WTC11 (cell line): ENCODE results near the gene IL4R. TPM values are rescaled to one million over a fixed set of nuclear protein-coding genes. Genes with fewer than 3 reads are reported as not detected.

Source experiments
- ATAC-seq: fragments of 200-7000 bp; cut with Tn5 transposase; 2 replicates; pipeline ENCODE4 v1.10.0; 2021; ENCODE audit warnings: mild to moderate bottlenecking, moderate library complexity
- CTCF ChIA-PET: fragments of 300-600 bp; sonication (Branson Sonifier 250); formaldehyde crosslinking; loops from one replicate; lab custom pipeline; 2021; ENCODE audit warnings: antibody characterized with exemption; lab: Charles Lee
- POLR2A ChIA-PET: fragments of 350-600 bp; sonication (Branson Sonifier 250); formaldehyde crosslinking; loops from one replicate; lab custom pipeline; 2021; ENCODE audit warnings: antibody characterized with exemption; lab: Charles Lee
- DNase-seq: peaks from one replicate; pipeline ENCODE4 v3.0.0; 2021; ENCODE audit warnings: low spot score
- H3K27ac Mint-ChIP-seq: 2 replicates; pipeline ENCODE4 v1.8.0; 2021; ENCODE audit warnings: mixed read lengths
- H3K27me3 Mint-ChIP-seq: 2 replicates; pipeline ENCODE4 v1.8.0; 2021; ENCODE audit warnings: low read depth, mild to moderate bottlenecking, moderate library complexity, mixed read lengths
- H3K36me3 Mint-ChIP-seq: 2 replicates; pipeline ENCODE4 v1.8.0; 2021; ENCODE audit warnings: mixed read lengths
- H3K4me1 Mint-ChIP-seq: 2 replicates; pipeline ENCODE4 v1.8.0; 2022; ENCODE audit warnings: mixed read lengths
- H3K4me3 Mint-ChIP-seq: 2 replicates; pipeline ENCODE4 v1.8.0; 2021; ENCODE audit warnings: mild to moderate bottlenecking, moderate library complexity, mixed read lengths
- H3K9me3 Mint-ChIP-seq: 2 replicates; pipeline ENCODE4 v1.8.0; 2021; ENCODE audit warnings: mixed read lengths
- ATF3 ChIP-seq: sonication (generic); formaldehyde crosslinking; conservative IDR thresholded peaks from 2 replicates; pipeline ENCODE4 v1.8.1; 2022; ENCODE audit warnings: mild to moderate bottlenecking, missing genetic modification reagents
- CREM ChIP-seq: sonication (generic); formaldehyde crosslinking; IDR thresholded peaks from 2 replicates; pipeline ENCODE4 v1.8.1; 2022; ENCODE audit warnings: mild to moderate bottlenecking, missing genetic modification reagents, moderate library complexity
- CTCF ChIP-seq: fragments of 200-600 bp; IDR thresholded peaks from 2 replicates; pipeline ENCODE4 v1.8.0; 2022; ENCODE audit warnings: antibody characterized with exemption
- FOXJ3 ChIP-seq: sonication (generic); formaldehyde crosslinking; IDR thresholded peaks from 2 replicates; pipeline ENCODE4 v1.9.0; 2021; ENCODE audit warnings: missing genetic modification reagents, mild to moderate bottlenecking, borderline replicate concordance
- FOXP4 ChIP-seq: sonication (generic); formaldehyde crosslinking; IDR thresholded peaks from 2 replicates; pipeline ENCODE4 v1.8.0; 2022; ENCODE audit warnings: mild to moderate bottlenecking, missing genetic modification reagents
- JAZF1 ChIP-seq: fragments of 250-450 bp; sonication (Bioruptor Pico); IDR thresholded peaks from 2 replicates; pipeline ENCODE4 v1.9.0; 2021; ENCODE audit warnings: moderate library complexity, mild to moderate bottlenecking, inconsistent platforms
- JUN ChIP-seq: sonication (generic); formaldehyde crosslinking; IDR thresholded peaks from 2 replicates; pipeline ENCODE4 v1.8.0; 2023; ENCODE audit warnings: mild to moderate bottlenecking, missing genetic modification reagents
- MXD4 ChIP-seq: fragments of 250-450 bp; sonication (Bioruptor Pico); IDR thresholded peaks from 2 replicates; pipeline ENCODE4 v1.8.0; 2021; ENCODE audit warnings: mild to moderate bottlenecking, moderate library complexity, borderline replicate concordance
- NR3C1 ChIP-seq: sonication (generic); formaldehyde crosslinking; conservative IDR thresholded peaks from 2 replicates; pipeline ENCODE4 v1.8.1; 2023; ENCODE audit warnings: low read depth, mild to moderate bottlenecking, missing genetic modification reagents
- STAT6 ChIP-seq: sonication (generic); formaldehyde crosslinking; conservative IDR thresholded peaks from 2 replicates; pipeline ENCODE4 v1.8.1; 2023; ENCODE audit warnings: mild to moderate bottlenecking, low read depth, missing genetic modification reagents, moderate library complexity
- TCF7 ChIP-seq: sonication (generic); formaldehyde crosslinking; IDR thresholded peaks from 2 replicates; pipeline ENCODE4 v1.8.0; 2022; ENCODE audit warnings: mild to moderate bottlenecking, low read depth, missing genetic modification reagents, moderate library complexity
- TEAD1 ChIP-seq: sonication (generic); formaldehyde crosslinking; IDR thresholded peaks from 2 replicates; pipeline ENCODE4 v1.8.0; 2022; ENCODE audit warnings: mild to moderate bottlenecking, missing genetic modification reagents
- USF1 ChIP-seq: sonication (generic); formaldehyde crosslinking; IDR thresholded peaks from 2 replicates; pipeline ENCODE4 v1.8.0; 2022; ENCODE audit warnings: mild to moderate bottlenecking, missing genetic modification reagents
- ZNF121 ChIP-seq: sonication (generic); formaldehyde crosslinking; IDR thresholded peaks from 2 replicates; pipeline ENCODE4 v1.8.0; 2023; ENCODE audit warnings: missing genetic modification reagents
- ZNF219 ChIP-seq: sonication (generic); formaldehyde crosslinking; IDR thresholded peaks from 2 replicates; pipeline ENCODE4 v1.8.0; 2023; ENCODE audit warnings: missing genetic modification reagents, mild to moderate bottlenecking, borderline replicate concordance
- ZNF232 ChIP-seq: sonication (generic); formaldehyde crosslinking; IDR thresholded peaks from 2 replicates; pipeline ENCODE4 v1.8.0; 2022; ENCODE audit warnings: mild to moderate bottlenecking, missing genetic modification reagents
- ZNF263 ChIP-seq: sonication (generic); formaldehyde crosslinking; IDR thresholded peaks from 2 replicates; pipeline ENCODE4 v1.8.1; 2022; ENCODE audit warnings: low read depth, mild to moderate bottlenecking, moderate library complexity, missing genetic modification reagents
- ZNF281 ChIP-seq: sonication (generic); formaldehyde crosslinking; IDR thresholded peaks from 2 replicates; pipeline ENCODE4 v1.8.0; 2023; ENCODE audit warnings: mild to moderate bottlenecking, missing genetic modification reagents
- ZNF532 ChIP-seq: fragments of 250-450 bp; sonication (Bioruptor Pico); IDR thresholded peaks from 2 replicates; pipeline ENCODE4 v1.9.0; 2021; ENCODE audit warnings: mild to moderate bottlenecking, borderline replicate concordance
- total RNA-seq: library from RNA; stranded (reverse); gene quantifications from 3 replicates; pipeline ENCODE4 v1.2.3, GENCODE V29; 2021

Gene IL4R
- total RNA-seq, 1 experiment from 2014 or later: 28.7 TPM

- Mint-ChIP-seq H3K9me3 (no peaks in the 10 kb centered on the region), H3K27ac (no peak overlapping the region), H3K4me3 (no peak overlapping the region), H3K36me3 (no peaks in the 10 kb centered on the region), H3K27me3 (no peaks in the 10 kb centered on the region), H3K4me1 (0 out of 2 replicates have a peak, but pooled peaks cover 3% of the 10 kb centered on the region)
- ChIA-PET POLR2A (interaction anchor here (0.7 kb wide), 1 partner anchor 1278 kb away, joined by 4 read pairs; no protein-coding TSS in a partner anchor), CTCF (interaction anchor here (1.5 to 1.8 kb wide), 2 partner anchors 58 to 77 kb away, joined by 3 to 6 read pairs; no protein-coding TSS in a partner anchor)
- DNase-seq (no peak), ATAC-seq (no peak)
- no peak for TF ChIP-seq ZNF232 (CRISPR knock-in tag)
- TF ChIP-seq ZNF219 (CRISPR knock-in tag): no peak
- no peak for TF ChIP-seq ZNF532 (CRISPR knock-in tag)
- TF ChIP-seq FOXJ3 (CRISPR knock-in tag): no peak
- no peak for TF ChIP-seq ZNF281 (CRISPR knock-in tag)
- no peak for TF ChIP-seq ZNF263
- TF ChIP-seq NR3C1 (CRISPR knock-in tag): no peak
- TF ChIP-seq ZNF121 (CRISPR knock-in tag): no peak
- no peak for TF ChIP-seq USF1 (CRISPR knock-in tag)
- no peak for TF ChIP-seq MXD4 (CRISPR knock-in tag)
- no peak for TF ChIP-seq TEAD1 (CRISPR knock-in tag)
- TF ChIP-seq CTCF: no peak
- TF ChIP-seq CREM: no peak
- TF ChIP-seq JUN (CRISPR knock-in tag): no peak
- no peak for TF ChIP-seq JAZF1 (CRISPR knock-in tag)
Measured at GRCh38 chr16:27298132-27298531, 15.6 kb upstream of the IL4R start.

GRCh38 chr16:27301236-27301861 lies 12.4 kb upstream of the IL4R start:
- no peak for ATAC-seq
- Mint-ChIP-seq H3K4me3 (no peak overlapping the region), H3K27me3 (no peaks in the 10 kb centered on the region), H3K9me3 (peaks cover 8% of the 10 kb centered on the region), H3K36me3 (peaks cover 5% of the 10 kb centered on the region; the same call in 1 of the 2 replicates), H3K27ac (no peak overlapping the region)
- ChIA-PET CTCF (no interaction called here), POLR2A (no interaction called here)
- no peak for DNase-seq
- no peak for TF ChIP-seq STAT6 (CRISPR knock-in tag)
- TF ChIP-seq FOXP4 (CRISPR knock-in tag): no peak
- no peak for TF ChIP-seq USF1 (CRISPR knock-in tag)
- TF ChIP-seq TCF7 (CRISPR knock-in tag): no peak
- no peak for TF ChIP-seq ATF3 (CRISPR knock-in tag)
- TF ChIP-seq, all 79 proteins: peak for 0
- peaks cover 14% of the 10 kb centered on the region for H3K4me1 Mint-ChIP-seq
